Endothelial cell of umbilical vein (primary cell): ENCODE measurements around the gene EPS8.

Experiments used
- CTCF ChIP-seq, 2 donors: IDR thresholded peaks; 1 replicate in 1 of 2; 2 replicates in 1 of 2; pipeline ENCODE4 v1.5.1; 2011; ENCODE audit warnings: low read length in 2 of 2, mild to moderate bottlenecking in 2 of 2, moderate library complexity in 2 of 2, control low read depth in 1 of 2, inconsistent platforms in 1 of 2, low read depth in 1 of 2; ENCODE audit not compliant: insufficient read depth in 1 of 2; ENCODE audit errors: extremely low read depth in 1 of 2
- JUN ChIP-seq: IDR thresholded peaks from 2 replicates; pipeline ENCODE4 v1.6.1; 2011; ENCODE audit warnings: borderline replicate concordance, low read depth; ENCODE audit not compliant: insufficient read length, insufficient read depth
- MAX ChIP-seq: IDR thresholded peaks from 2 replicates; pipeline ENCODE4 v1.6.1; 2011; ENCODE audit not compliant: insufficient read depth, insufficient read length
- MYC ChIP-seq: IDR thresholded peaks from one replicate; pipeline ENCODE4 v1.6.1; 2011; ENCODE audit warnings: mild to moderate bottlenecking, low read depth, low read length
- POLR2A ChIP-seq: IDR thresholded peaks from 2 replicates; pipeline ENCODE4 v1.6.1; 2012; ENCODE audit warnings: low read depth, mild to moderate bottlenecking, control low read depth, low read length
- POLR2AphosphoS5 ChIP-seq: IDR thresholded peaks from 2 replicates; pipeline ENCODE4 v1.6.1; 2012; ENCODE audit warnings: low read depth, mild to moderate bottlenecking, control low read depth, low read length, moderate library complexity; ENCODE audit not compliant: insufficient read depth

- TF ChIP-seq POLR2AphosphoS5 (no peak), CTCF (IDR thresholded peaks at IDR 0.05; ENCODE audit: extremely low read depth in 1 of 2, insufficient read depth in 1 of 2, low read depth in 1 of 2, low read length in 2 of 2) (no peak), JUN (no peak), MYC (no peak), POLR2A (no peak), MAX (no peak)
These were observed 112.0 kb downstream of the EPS8 start for GRCh38 chr12:15677228-15677627.
